H1 (cell line): ENCODE measurements around the gene PBX2. TPM values are rescaled to one million over a fixed set of nuclear protein-coding genes. Genes with fewer than 3 reads are reported as not detected.

Source experiments
- BACH1 ChIP-seq: IDR thresholded peaks from 2 replicates; pipeline ENCODE4 v1.6.1; 2012; ENCODE audit warnings: low read length, improper control_type of control experiment
- CBX8 ChIP-seq: fragments of 300-800, 300-1000 bp; sonication (generic); IDR thresholded peaks from 2 replicates; pipeline ENCODE4 v1.7.1; 2016; ENCODE audit warnings: low read depth, low read length, borderline replicate concordance
- EP300 ChIP-seq, 2 experiments: IDR thresholded peaks; 1 replicate in 1 of 2; 2 replicates in 1 of 2; pipeline ENCODE4 v1.6.1; 2011 to 2012; ENCODE audit warnings: low read depth in 2 of 2, low read length in 2 of 2, mild to moderate bottlenecking in 2 of 2, borderline replicate concordance in 1 of 2, inconsistent platforms in 1 of 2, moderate library complexity in 1 of 2
- EZH2 ChIP-seq: fragments of 200-600 bp; sonication (generic); IDR thresholded peaks from 2 replicates; pipeline ENCODE4 v1.7.1; 2012; ENCODE audit warnings: low read depth, mild to moderate bottlenecking, moderate library complexity, low read length, inconsistent platforms; ENCODE audit not compliant: severe bottlenecking
- HDAC2 ChIP-seq, 2 experiments: fragments of 300-600 bp in 1 of 2; sonication (generic) in 1 of 2; IDR thresholded peaks; 2 replicates each; pipeline ENCODE4 v1.6.1; 2011 to 2012; ENCODE audit warnings: low read depth in 2 of 2, low read length in 2 of 2, mild to moderate bottlenecking in 2 of 2, moderate library complexity in 2 of 2, borderline replicate concordance in 1 of 2, inconsistent platforms in 1 of 2
- TAF1 ChIP-seq: IDR thresholded peaks from 2 replicates; pipeline ENCODE4 v1.6.1; 2011; ENCODE audit warnings: mild to moderate bottlenecking, low read depth, low read length
- TAF7 ChIP-seq: optimal IDR thresholded peaks from 2 replicates; pipeline ENCODE3; 2011; ENCODE audit warnings: low read depth, mild to moderate bottlenecking, inconsistent platforms, low read length, moderate library complexity, borderline replicate concordance
- polyA plus RNA-seq, 7 experiments: library from polyadenylated mRNA; depleted of rRNA in 3 of 7; stranded (reverse) in 5 of 7; unstranded in 2 of 7; fragments of >200 nt in 5 of 7; fragments of 200-250 nt in 2 of 7; gene quantifications; 1 replicate in 5 of 7; 2 replicates in 1 of 7; 4 replicates in 1 of 7; pipeline versions ENCODE4 v1.2.1 to v1.2.3, GENCODE V29; 2011 to 2013; ENCODE audit warnings: missing spikeins in 2 of 7, mixed read lengths in 2 of 7
- total RNA-seq: library from RNA; stranded (reverse); fragmentation: NEBNext Ultra II Directional; extraction: Animal tissue kit (Norgen Biotek cat#: 25700); gene quantifications from 2 replicates; pipeline ENCODE4 v1.2.1, GENCODE V29; 2021
- TF ChIP-seq, protein P1 (sequence below): IDR thresholded peaks from 2 replicates; pipeline ENCODE4 v1.6.1; 2012; ENCODE audit warnings: low read length, inconsistent platforms
- TF ChIP-seq, protein P2 (sequence below): IDR thresholded peaks from 2 replicates; pipeline ENCODE4 v1.6.1; 2012; ENCODE audit warnings: inconsistent platforms
- TF ChIP-seq, protein P3 (sequence below): IDR thresholded peaks from 2 replicates; pipeline ENCODE4 v1.6.1; 2011; ENCODE audit warnings: low read depth, mild to moderate bottlenecking, low read length; ENCODE audit not compliant: insufficient read depth
- TF ChIP-seq, protein P4 (sequence below): IDR thresholded peaks from 2 replicates; pipeline ENCODE4 v1.6.1; 2012; ENCODE audit warnings: inconsistent platforms

PBX2 gene
- total and polyA plus RNA-seq, 2 of the 8 experiments (the other 6 are each of a cell fraction or from before 2014, with no cell fraction given) = 102 to 130 TPM

DNA sequence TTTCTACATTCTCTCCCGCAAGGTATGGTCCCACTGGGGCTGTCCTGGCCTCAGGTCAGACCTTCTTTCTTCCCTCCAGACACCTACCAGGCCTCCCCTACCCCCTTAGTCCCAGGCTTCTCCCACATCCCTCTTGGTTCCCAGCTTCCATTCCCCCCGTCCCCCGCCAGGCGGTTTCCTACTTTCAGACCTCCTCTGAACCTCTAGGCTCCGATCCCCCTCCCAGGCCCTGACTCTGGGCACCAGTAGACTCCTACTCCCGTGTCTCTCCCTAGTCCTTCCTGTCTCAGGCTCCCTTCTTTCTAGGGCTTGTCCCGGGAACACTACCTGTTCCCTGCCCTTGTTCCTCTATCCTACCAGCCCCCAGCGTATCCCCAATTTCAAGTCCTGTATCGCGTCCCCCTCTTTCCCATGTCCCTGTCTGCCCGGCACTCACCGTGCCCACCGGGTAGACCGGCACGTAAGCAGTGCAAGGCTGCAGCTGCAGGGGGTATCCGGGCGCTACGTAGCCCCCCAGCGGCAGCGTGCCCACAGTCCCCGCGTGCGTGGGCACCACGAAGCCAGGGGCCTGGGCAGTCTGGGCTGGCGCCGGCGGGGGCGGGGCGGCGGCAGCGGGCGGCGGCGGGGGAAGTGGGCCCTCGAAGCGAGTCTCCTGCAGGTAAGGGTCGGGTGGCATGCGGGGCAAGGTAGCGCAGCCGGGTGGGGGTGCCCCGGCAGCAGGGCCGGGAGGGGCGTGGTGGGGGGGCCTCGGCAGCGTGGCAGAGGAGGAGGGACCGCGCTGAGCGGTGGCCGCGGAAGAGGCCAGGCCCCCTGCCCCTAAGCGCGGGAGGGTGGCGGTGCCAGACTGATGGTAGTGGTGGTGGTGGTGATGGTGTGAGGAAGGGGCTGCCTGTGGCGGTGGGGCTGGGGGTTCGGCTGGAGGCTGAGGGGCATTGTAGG is 39.8 kb downstream of the PBX2 start (continued):
- TF ChIP-seq, protein P1, sequence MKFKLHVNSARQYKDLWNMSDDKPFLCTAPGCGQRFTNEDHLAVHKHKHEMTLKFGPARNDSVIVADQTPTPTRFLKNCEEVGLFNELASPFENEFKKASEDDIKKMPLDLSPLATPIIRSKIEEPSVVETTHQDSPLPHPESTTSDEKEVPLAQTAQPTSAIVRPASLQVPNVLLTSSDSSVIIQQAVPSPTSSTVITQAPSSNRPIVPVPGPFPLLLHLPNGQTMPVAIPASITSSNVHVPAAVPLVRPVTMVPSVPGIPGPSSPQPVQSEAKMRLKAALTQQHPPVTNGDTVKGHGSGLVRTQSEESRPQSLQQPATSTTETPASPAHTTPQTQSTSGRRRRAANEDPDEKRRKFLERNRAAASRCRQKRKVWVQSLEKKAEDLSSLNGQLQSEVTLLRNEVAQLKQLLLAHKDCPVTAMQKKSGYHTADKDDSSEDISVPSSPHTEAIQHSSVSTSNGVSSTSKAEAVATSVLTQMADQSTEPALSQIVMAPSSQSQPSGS = no peak
- TF ChIP-seq EZH2 (peak; percentile 33), HDAC2 (IDR thresholded peaks at IDR 0.05; ENCODE audit: borderline replicate concordance in 1 of 2, low read depth in 2 of 2, low read length in 2 of 2) (no peak), TAF1 (no peak), BACH1 (no peak), TAF7 (no peak), EP300 (IDR thresholded peaks at IDR 0.05; ENCODE audit: borderline replicate concordance in 1 of 2, low read depth in 2 of 2, low read length in 2 of 2) (peak in 1 of 2 experiments; percentile 62; a peak in 1 of 3 replicates), CBX8 (no peak)
- TF ChIP-seq, protein P2, sequence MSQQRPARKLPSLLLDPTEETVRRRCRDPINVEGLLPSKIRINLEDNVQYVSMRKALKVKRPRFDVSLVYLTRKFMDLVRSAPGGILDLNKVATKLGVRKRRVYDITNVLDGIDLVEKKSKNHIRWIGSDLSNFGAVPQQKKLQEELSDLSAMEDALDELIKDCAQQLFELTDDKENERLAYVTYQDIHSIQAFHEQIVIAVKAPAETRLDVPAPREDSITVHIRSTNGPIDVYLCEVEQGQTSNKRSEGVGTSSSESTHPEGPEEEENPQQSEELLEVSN = 0 out of 2 replicates have a peak, but pooled peaks have one; percentile 47
- TF ChIP-seq, protein P3, sequence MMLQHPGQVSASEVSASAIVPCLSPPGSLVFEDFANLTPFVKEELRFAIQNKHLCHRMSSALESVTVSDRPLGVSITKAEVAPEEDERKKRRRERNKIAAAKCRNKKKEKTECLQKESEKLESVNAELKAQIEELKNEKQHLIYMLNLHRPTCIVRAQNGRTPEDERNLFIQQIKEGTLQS = no peak
- TF ChIP-seq, protein P4, sequence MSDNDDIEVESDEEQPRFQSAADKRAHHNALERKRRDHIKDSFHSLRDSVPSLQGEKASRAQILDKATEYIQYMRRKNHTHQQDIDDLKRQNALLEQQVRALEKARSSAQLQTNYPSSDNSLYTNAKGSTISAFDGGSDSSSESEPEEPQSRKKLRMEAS = peak; percentile 76
